Activated T-cell treated with anti-CD3 and anti-CD28 coated beads for 1 hour (primary cell): ENCODE measurements around the gene QRICH1.

ENCODE experiments used
- DNase-seq: peaks from one replicate; pipeline ENCODE4 v3.0.0-alpha.2; 2020; ENCODE audit warnings: low read depth

Gene QRICH1

DNA sequence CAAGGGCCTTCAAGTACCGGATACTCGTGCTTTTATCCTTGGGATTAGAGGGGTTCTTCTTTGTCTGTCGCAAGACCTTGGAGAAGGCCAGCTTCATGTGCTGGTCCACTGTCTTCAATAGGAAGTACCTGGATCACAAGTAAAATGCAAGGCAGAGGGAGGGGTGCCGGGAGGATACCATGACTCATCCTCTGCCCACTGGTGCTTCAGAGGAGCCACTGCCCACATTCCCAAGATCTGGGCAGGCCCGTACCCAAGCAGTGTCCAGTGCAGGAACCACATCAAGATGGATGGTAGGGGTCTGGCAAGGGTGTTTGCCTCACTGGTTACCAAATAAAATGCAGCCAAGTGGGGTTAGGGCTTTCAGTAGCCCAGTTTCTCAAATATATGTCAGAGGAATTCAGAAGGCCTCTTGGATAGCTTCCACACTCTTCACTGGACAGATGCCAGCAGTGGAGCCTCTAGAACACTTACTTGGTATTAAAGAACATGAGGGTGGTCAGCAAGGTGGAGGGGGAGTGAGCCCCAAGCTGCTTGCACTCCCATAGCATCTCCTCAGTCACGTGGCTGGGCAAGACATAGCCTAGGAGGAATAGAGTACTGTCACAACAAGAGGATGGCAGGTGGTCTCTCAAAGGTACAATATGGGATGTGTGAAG lies 61.1 kb downstream of the QRICH1 start:
- no peak for DNase-seq

GRCh38 chr3:49030321-49030720 lies 63.5 kb downstream of the QRICH1 start:
- DNase-seq = no peak

- no peak for DNase-seq
Measured at GRCh38 chr3:49029563-49029884, 64.3 kb downstream of the QRICH1 start.

GRCh38 chr3:49028673-49029562 lies 65.0 kb downstream of the QRICH1 start, which contains the start of gene IMPDH2:
IMPDH2 (minus strand) TSS chr3:49029398; CDS start chr3:49029350, 48 bp downstream.
- peak; percentile 87 for DNase-seq

DNA sequence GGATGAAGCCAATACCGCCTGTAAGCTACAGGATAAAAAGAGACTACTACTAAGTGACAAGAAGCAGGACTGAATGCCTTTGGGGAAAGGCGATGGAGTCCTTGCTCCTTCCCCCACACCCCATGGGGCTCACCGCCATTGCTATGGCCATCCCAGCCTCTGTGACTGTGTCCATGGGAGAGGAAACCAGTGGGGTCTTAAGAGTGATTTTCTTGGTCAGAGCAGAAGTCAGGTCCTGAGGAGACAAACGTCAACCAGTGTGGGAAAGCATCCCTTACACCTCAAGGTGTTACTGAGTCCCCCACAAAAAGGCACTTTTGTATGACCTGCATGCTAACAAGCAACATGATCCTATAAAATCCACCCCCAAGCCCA lies 65.6 kb downstream of the QRICH1 start:
- DNase-seq = no peak

- no peak for DNase-seq
Measured at GRCh38 chr3:49027634-49028033, 66.2 kb downstream of the QRICH1 start.

DNA sequence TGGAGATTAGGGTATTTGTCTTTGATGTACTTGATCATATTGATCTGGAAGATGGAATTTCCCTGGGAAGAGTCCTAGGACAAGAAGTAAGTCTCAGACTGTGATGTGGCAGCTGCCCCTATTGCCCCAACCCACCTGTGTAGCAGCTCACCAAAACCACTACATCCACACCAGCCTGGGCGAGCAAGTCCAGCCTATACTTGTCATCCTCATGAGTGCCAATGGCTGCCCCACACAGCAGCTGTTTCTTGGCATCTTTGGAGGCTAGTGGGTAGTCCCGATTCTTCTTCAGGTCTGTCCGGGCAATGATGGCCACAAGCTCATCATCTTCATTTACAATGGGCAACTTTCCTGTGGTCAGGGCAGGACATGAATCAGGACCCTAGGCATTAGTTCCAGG lies 67.3 kb downstream of the QRICH1 start:
- no peak for DNase-seq

DNA sequence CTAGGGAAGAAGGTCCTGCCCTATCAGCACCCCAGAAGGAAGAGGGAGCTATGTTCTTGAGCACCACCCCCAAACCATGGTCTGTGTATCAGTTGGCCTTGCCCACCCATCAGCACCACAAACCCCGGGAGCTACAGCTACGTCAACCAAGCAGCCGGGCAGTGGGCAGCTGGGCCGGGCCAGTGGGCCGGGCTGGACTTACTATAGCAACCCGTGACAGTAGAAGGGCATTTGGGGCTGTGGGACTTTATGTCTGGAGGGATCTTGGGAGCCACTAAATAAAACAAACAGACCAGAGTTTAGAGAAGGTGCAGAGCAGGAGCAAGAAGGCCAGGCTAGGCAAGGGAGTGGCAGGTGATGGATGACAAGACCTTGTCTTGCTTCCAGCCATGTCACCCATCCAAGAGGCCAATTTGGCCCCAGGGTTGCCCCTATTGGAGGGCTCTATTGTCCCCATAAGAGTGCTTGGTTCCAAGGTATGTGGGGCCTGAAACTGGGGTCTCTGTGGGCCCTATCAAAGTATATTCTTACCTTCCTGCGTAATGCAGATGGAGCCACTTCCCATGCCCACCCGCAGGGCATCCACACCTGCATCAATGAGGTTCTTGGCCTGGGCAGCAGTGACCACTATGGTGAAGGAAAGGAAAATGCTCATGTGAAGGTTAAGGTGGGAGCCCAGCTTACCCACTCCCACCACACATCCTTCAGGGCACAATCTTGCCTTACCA lies 67.9 kb downstream of the QRICH1 start:
- no peak for DNase-seq

DNA sequence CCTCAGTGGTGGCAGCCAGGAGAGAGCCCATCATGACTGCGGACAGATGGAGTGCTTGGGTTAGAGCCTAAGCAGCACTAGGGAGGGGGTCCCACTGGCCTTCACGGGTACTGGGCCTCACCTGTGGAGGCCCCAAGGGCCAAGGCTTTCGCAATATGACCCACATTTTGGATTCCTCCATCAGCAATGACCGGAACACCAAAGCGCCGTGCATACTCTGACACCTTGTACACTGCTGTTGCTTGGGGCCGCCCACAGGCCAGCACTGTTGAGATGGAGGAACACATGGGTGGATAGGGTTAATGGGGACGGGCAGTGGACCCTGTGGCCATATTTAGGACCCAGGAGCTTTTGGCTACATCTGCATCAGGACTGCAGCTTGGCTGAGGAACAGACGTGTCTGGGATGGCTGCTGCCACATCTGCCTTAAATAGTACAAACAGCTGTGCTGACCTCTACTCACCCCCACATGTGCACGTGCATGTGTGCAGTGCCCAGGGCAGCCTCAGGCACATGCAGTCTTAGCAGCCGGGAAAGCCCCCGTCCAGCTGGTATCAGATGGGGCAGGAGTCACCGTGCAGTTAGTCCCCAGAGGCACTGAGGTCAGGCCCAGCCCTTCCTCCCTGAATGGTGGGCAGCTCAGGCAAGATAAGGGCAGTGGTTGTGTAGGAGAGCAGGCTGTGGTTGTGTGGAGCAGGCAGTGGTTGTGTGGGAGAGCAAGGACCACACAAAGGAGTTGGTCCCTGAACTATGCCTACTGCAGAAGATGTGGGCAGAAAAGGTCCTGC lies 68.7 kb downstream of the QRICH1 start:
- DNase-seq = no peak

GRCh38 chr3:49024449-49024848 lies 69.4 kb downstream of the QRICH1 start:
- DNase-seq = no peak

DNA sequence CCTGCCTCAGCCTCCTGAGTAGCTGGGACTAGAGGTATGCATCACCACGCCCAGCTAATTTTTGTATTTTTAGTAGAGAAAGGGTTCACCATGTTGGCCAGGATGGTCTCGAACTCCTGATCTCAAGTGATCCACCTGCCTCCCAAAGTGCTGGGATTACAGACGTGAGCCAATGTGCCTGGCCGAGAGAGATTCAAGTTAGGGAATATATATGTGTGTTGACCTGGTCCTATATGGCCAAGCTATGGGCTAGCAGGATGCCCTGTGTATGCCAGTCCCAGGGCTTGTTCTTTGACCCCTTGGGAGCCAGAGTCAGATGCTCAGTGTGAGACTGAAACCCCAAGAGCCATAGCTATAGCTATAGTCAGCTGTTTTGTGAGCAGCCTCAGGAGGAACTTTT lies 70.1 kb downstream of the QRICH1 start:
- DNase-seq = no peak

- no peak for DNase-seq
Measured at GRCh38 chr3:49022688-49023171, 71.1 kb downstream of the QRICH1 start.

- peak; percentile 86 for DNase-seq
Measured at GRCh38 chr3:49021813-49022687, 71.8 kb downstream of the QRICH1 start, which contains the start of gene NDUFAF3. NDUFAF3 (plus strand) TSS chr3:49022121; CDS start chr3:49022145, 24 bp downstream.

DNA sequence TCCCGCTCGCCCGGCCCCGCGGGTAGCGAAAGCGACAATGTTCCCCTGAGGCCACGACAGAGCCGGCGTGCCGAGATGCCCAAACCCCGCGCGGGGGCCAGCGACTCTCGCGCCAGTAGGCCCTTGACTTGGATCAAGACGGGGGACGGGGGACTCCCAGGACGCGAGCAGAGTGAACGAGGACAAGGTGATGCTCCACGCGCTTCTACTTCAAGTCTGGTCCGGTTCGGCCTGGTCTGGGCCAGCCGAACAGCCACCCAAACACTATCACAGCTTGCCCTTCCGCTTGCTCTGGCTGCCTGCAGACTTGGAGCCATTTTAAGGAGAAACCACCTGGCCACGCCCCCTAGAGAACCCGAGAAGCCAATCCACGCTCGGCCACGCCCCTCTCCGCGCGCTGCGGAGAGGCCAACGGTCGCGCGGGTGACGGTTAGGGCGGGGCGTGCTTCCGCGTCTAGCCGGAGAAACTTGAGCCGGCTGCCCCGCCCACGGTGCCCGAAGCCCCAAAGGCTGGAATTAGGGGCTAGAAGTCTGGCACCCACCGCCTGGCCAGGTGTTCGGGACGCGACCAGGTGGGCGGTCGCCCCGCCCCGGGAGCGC lies 72.6 kb downstream of the QRICH1 start:
- peak; percentile 99 for DNase-seq

DNA sequence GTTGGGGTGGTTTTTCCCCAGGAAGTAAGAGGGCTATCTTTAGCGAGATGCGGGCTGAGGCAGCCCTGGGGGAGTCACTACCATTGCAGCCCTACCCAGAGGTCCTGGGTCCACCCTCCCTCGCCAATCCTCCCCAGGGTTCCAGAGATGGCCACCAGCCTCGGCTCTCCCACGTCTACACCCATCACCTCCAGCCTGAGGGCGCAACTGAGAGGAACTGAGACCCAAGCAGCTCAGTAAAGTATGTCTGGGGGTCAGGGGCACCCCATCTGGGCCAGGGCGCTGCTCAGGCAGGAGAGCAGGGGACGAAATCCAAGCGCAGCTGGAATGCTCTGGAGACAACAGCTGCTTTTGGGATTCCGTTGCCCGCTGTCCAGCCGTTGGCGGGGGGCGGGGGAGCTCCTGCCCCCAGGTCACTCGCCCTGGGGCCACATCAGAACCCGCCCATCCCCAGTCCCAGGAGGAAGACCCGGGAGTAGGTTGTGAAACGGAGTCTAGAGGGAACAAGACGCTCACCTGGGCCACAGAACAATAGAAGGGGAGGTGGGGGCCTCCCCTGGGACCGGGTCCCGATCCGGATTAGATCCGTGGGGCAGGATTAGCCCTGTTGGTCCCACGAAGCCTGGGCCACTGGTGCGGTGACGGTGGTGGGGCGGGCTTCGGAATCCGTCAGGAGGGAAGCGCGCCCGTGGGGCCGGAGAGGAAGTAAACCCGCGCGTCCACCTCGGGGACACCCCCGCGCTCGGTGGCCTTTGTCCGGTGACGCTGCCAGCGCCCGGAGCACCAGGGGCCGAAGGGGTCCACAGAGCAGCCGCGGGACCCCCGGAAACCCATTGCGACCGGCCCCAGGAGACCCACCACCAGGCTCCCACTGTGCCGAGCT lies 73.3 kb downstream of the QRICH1 start:
- no peak for DNase-seq

DNA sequence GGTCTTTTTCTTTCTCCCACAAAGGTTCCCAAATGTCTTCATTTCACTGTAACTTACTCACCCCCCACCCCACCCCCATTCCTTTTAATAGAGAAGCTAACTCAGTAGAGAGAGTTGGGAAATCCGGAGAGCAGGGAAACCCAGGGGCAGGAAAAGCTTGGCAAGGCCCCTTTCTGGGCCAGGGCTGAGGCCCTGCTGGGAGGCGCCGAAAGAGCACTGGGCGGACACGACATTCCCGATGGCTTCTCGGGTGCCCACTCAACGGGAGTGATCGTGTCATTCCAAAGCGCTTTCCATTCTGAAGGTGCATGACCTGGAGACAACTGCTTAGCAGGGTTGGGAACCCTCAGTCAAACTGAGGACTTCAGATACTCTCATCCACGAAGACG lies 73.9 kb downstream of the QRICH1 start:
- no peak for DNase-seq

GRCh38 chr3:49018707-49019006 lies 75.2 kb downstream of the QRICH1 start:
- no peak for DNase-seq

DNA sequence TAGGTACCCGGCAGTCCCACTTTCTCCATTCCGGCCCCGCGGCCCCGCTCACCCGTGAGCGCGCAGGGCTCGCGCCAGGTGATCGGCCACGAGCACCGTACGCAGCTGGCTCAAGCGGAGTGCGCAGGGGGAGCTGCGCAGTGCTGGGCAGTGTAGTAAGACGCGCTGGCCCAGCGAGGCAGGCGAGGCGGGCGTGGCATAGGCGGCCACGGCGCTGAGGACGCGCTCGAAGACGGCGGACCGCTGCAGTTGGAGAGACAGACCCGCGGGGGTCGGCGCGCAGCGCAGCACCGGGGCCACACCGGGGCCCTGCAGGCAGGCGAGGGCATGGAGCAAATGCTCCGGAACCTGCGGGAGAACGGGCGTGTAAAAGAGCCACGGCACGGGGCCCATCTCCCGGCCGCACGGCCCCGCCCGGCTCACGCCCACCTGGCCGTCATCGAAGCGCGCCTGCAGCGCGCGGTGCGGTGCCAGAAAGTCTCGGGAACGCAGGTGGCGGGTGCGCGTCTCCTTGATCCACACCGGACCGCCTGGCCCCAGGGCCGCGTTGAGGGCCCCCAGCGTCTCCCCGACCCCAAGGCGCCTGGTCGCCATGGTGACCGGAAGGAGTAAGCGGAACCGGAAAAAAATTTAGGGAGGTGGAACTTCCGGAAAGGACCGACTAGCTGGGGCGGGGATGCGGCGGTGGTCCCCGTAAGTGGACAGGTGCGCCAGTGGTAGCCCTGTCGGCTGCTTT lies 75.7 kb downstream of the QRICH1 start, which contains the start of gene DALRD3:
TSS of gene DALRD3 (minus strand) at position 610 of the 736 bp plus-strand sequence. CDS start at position 594, 16 bp downstream.
- DNase-seq = peak; percentile 22
